ENCODE measurements around the gene AFG3L2.

AFG3L2 gene

GRCh38 chr18:12346240-12346565 is 30.8 kb downstream of the AFG3L2 start:
- H3K4me3 Mint-ChIP-seq = no peak overlapping the region
- no peak for ATAC-seq
- H3K9me3 Mint-ChIP-seq = no peaks in the 10 kb centered on the region
- H3K27me3 Mint-ChIP-seq = no peaks in the 10 kb centered on the region
- H3K4me1 Mint-ChIP-seq = no peaks in the 10 kb centered on the region
- H3K36me3 Mint-ChIP-seq = peaks cover 79% of the 10 kb centered on the region
- H3K27ac Mint-ChIP-seq = no peak overlapping the region

GRCh38 chr18:12345491-12346239 is 31.4 kb downstream of the AFG3L2 start:
- H3K4me3 Mint-ChIP-seq = no peak overlapping the region
- H3K9me3 Mint-ChIP-seq = no peaks in the 10 kb centered on the region
- no peaks in the 10 kb centered on the region for H3K27me3 Mint-ChIP-seq
- H3K4me1 Mint-ChIP-seq = no peaks in the 10 kb centered on the region
- no peak for ATAC-seq
- no peak overlapping the region for H3K27ac Mint-ChIP-seq
- peaks cover 76% of the 10 kb centered on the region for H3K36me3 Mint-ChIP-seq

- H3K27me3 Mint-ChIP-seq = no peaks in the 10 kb centered on the region
- H3K9me3 Mint-ChIP-seq = no peaks in the 10 kb centered on the region
- no peak for ATAC-seq
- H3K36me3 Mint-ChIP-seq = peaks cover 64% of the 10 kb centered on the region
- no peak overlapping the region for H3K4me3 Mint-ChIP-seq
- H3K27ac Mint-ChIP-seq = no peak overlapping the region
- no peaks in the 10 kb centered on the region for H3K4me1 Mint-ChIP-seq
Measured at GRCh38 chr18:12342661-12343060, 34.4 kb downstream of the AFG3L2 start.

GRCh38 chr18:12340945-12341660 is 35.9 kb downstream of the AFG3L2 start:
- Mint-ChIP-seq H3K4me1 (no peaks in the 10 kb centered on the region), H3K27me3 (no peaks in the 10 kb centered on the region), H3K4me3 (no peak overlapping the region), H3K9me3 (no peaks in the 10 kb centered on the region), H3K36me3 (peaks cover 62% of the 10 kb centered on the region), H3K27ac (no peak overlapping the region)
- no peak for ATAC-seq

GRCh38 chr18:12338382-12338781 is 38.6 kb downstream of the AFG3L2 start:
- Mint-ChIP-seq H3K27me3 (no peaks in the 10 kb centered on the region), H3K9me3 (no peaks in the 10 kb centered on the region), H3K4me3 (no peak overlapping the region), H3K36me3 (peaks cover 64% of the 10 kb centered on the region), H3K27ac (no peak overlapping the region), H3K4me1 (no peaks in the 10 kb centered on the region)
- ATAC-seq = no peak

GRCh38 chr18:12336887-12337286 is 40.1 kb downstream of the AFG3L2 start:
- Mint-ChIP-seq H3K4me3 (no peak overlapping the region), H3K4me1 (no peaks in the 10 kb centered on the region), H3K36me3 (peaks cover 54% of the 10 kb centered on the region), H3K27ac (no peak overlapping the region), H3K27me3 (no peaks in the 10 kb centered on the region), H3K9me3 (no peaks in the 10 kb centered on the region)
- ATAC-seq = no peak

GRCh38 chr18:12336171-12336613 is 40.8 kb downstream of the AFG3L2 start:
- no peaks in the 10 kb centered on the region for H3K9me3 Mint-ChIP-seq
- H3K4me3 Mint-ChIP-seq = no peak overlapping the region
- peaks cover 57% of the 10 kb centered on the region for H3K36me3 Mint-ChIP-seq
- no peak for ATAC-seq
- no peaks in the 10 kb centered on the region for H3K27me3 Mint-ChIP-seq
- no peak overlapping the region for H3K27ac Mint-ChIP-seq
- no peaks in the 10 kb centered on the region for H3K4me1 Mint-ChIP-seq

- Mint-ChIP-seq H3K4me1 (no peaks in the 10 kb centered on the region), H3K4me3 (no peak overlapping the region), H3K27me3 (no peaks in the 10 kb centered on the region), H3K36me3 (peaks cover 60% of the 10 kb centered on the region), H3K27ac (no peak overlapping the region), H3K9me3 (no peaks in the 10 kb centered on the region)
- ATAC-seq = no peak
Measured at GRCh38 chr18:12335503-12335902, 41.5 kb downstream of the AFG3L2 start.

- H3K27ac Mint-ChIP-seq = no peak overlapping the region
- no peak overlapping the region for H3K4me3 Mint-ChIP-seq
- H3K9me3 Mint-ChIP-seq = no peaks in the 10 kb centered on the region
- H3K27me3 Mint-ChIP-seq = no peaks in the 10 kb centered on the region
- ATAC-seq = no peak
- peaks cover 63% of the 10 kb centered on the region for H3K36me3 Mint-ChIP-seq
- no peaks in the 10 kb centered on the region for H3K4me1 Mint-ChIP-seq
Measured at GRCh38 chr18:12334863-12335262, 42.2 kb downstream of the AFG3L2 start.

- ATAC-seq = no peak
- Mint-ChIP-seq H3K36me3 (peaks cover 68% of the 10 kb centered on the region), H3K9me3 (no peaks in the 10 kb centered on the region), H3K27ac (no peak overlapping the region), H3K4me1 (no peaks in the 10 kb centered on the region), H3K4me3 (no peak overlapping the region), H3K27me3 (no peaks in the 10 kb centered on the region)
Measured at GRCh38 chr18:12334366-12334808, 42.6 kb downstream of the AFG3L2 start.

- Mint-ChIP-seq H3K4me3 (no peak overlapping the region), H3K36me3 (peaks cover 72% of the 10 kb centered on the region), H3K27me3 (no peaks in the 10 kb centered on the region), H3K4me1 (no peaks in the 10 kb centered on the region), H3K27ac (no peak overlapping the region), H3K9me3 (no peaks in the 10 kb centered on the region)
- no peak for ATAC-seq
Measured at GRCh38 chr18:12333506-12334290, 43.3 kb downstream of the AFG3L2 start.

GRCh38 chr18:12330766-12331165 is 46.3 kb downstream of the AFG3L2 start:
- H3K9me3 Mint-ChIP-seq = no peaks in the 10 kb centered on the region
- no peaks in the 10 kb centered on the region for H3K27me3 Mint-ChIP-seq
- no peak overlapping the region for H3K4me3 Mint-ChIP-seq
- H3K27ac Mint-ChIP-seq = no peak overlapping the region
- peaks cover 6% of the 10 kb centered on the region for H3K4me1 Mint-ChIP-seq
- H3K36me3 Mint-ChIP-seq = peaks cover 78% of the 10 kb centered on the region
- ATAC-seq = no peak

GRCh38 chr18:12329125-12329698 is 47.8 kb downstream of the AFG3L2 start:
- H3K4me1 Mint-ChIP-seq = peaks cover 6% of the 10 kb centered on the region
- H3K27ac Mint-ChIP-seq = no peak overlapping the region
- H3K9me3 Mint-ChIP-seq = no peaks in the 10 kb centered on the region
- H3K4me3 Mint-ChIP-seq = no peak overlapping the region
- peaks cover 76% of the 10 kb centered on the region for H3K36me3 Mint-ChIP-seq
- ATAC-seq = no peak
- no peaks in the 10 kb centered on the region for H3K27me3 Mint-ChIP-seq

GRCh38 chr18:12328179-12328823 is 48.7 kb downstream of the AFG3L2 start:
- no peak for ATAC-seq
- Mint-ChIP-seq H3K27ac (no peak overlapping the region), H3K36me3 (peaks cover 67% of the 10 kb centered on the region)

More at GRCh38 chr18:12328179-12328823, 48.7 kb downstream of the AFG3L2 start:
- Mint-ChIP-seq H3K27me3 (no peaks in the 10 kb centered on the region), H3K4me3 (no peak overlapping the region), H3K9me3 (no peaks in the 10 kb centered on the region), H3K4me1 (peaks cover 6% of the 10 kb centered on the region)
